ENCODE results near the gene VPS41. TPM values are rescaled to one million over a fixed set of nuclear protein-coding genes. Genes with fewer than 3 reads are reported as not detected.

The VPS41 gene
- total RNA-seq, 1 experiment from 2014 or later = 31.4 TPM

GRCh38 chr7:38889872-38890432, 19.0 kb downstream of the VPS41 start:
- Mint-ChIP-seq H3K4me1 (ENCODE audit: insufficient read depth, unreplicated experiment) (peaks cover 8% of the 10 kb centered on the region), H3K27me3 (ENCODE audit: insufficient read depth, unreplicated experiment) (no peaks in the 10 kb centered on the region), H3K9me3 (ENCODE audit: unreplicated experiment) (no peaks in the 10 kb centered on the region), H3K27ac (ENCODE audit: low read depth, unreplicated experiment) (no peak overlapping the region), H3K4me3 (ENCODE audit: unreplicated experiment) (no peak overlapping the region), H3K36me3 (ENCODE audit: insufficient read depth, unreplicated experiment) (peaks cover 6% of the 10 kb centered on the region)
- intact Hi-C loops (cut with micrococcal nuclease) = no loop called here
- TF ChIP-seq CTCF (IDR thresholded peaks at IDR 0.05; ENCODE audit: unreplicated experiment) = no peak
- ChIA-PET CTCF (no interaction called here), POLR2A (interaction anchor here (0.9 kb wide), 1 partner anchor 19 kb away, joined by 3 read pairs; the partner anchor contains the start of gene VPS41)
- no TSS peak for BruUV-seq (replicated peaks)
- DNase-seq (ENCODE audit: unreplicated experiment) = no peak

- Mint-ChIP-seq H3K36me3 (ENCODE audit: insufficient read depth, unreplicated experiment) (peaks cover 6% of the 10 kb centered on the region), H3K4me1 (ENCODE audit: insufficient read depth, unreplicated experiment) (peaks cover 8% of the 10 kb centered on the region), H3K27me3 (ENCODE audit: insufficient read depth, unreplicated experiment) (no peaks in the 10 kb centered on the region), H3K27ac (ENCODE audit: low read depth, unreplicated experiment) (no peak overlapping the region), H3K4me3 (ENCODE audit: unreplicated experiment) (no peak overlapping the region), H3K9me3 (ENCODE audit: unreplicated experiment) (no peaks in the 10 kb centered on the region)
- ChIA-PET POLR2A (no interaction called here), CTCF (no interaction called here)
- DNase-seq (ENCODE audit: unreplicated experiment) = no peak
- no peak for TF ChIP-seq CTCF (IDR thresholded peaks at IDR 0.05; ENCODE audit: unreplicated experiment)
- BruUV-seq (replicated peaks) = no TSS peak
- intact Hi-C loops (cut with micrococcal nuclease) = no loop called here
Observed at GRCh38 chr7:38889079-38889478, 19.9 kb downstream of the VPS41 start.

- DNase-seq (ENCODE audit: unreplicated experiment) = no peak
- Mint-ChIP-seq H3K4me3 (ENCODE audit: unreplicated experiment) (no peak overlapping the region), H3K4me1 (ENCODE audit: insufficient read depth, unreplicated experiment) (peaks cover 7% of the 10 kb centered on the region), H3K36me3 (ENCODE audit: insufficient read depth, unreplicated experiment) (peaks cover 6% of the 10 kb centered on the region), H3K9me3 (ENCODE audit: unreplicated experiment) (no peaks in the 10 kb centered on the region), H3K27me3 (ENCODE audit: insufficient read depth, unreplicated experiment) (no peaks in the 10 kb centered on the region), H3K27ac (ENCODE audit: low read depth, unreplicated experiment) (no peak overlapping the region)
- ChIA-PET POLR2A (no interaction called here), CTCF (interaction anchor here (1.1 kb wide), 1 partner anchor 16 kb away, joined by 3 read pairs; no protein-coding TSS in a partner anchor)
- BruUV-seq (replicated peaks) = no TSS peak
- intact Hi-C loops (cut with micrococcal nuclease) = no loop called here
- TF ChIP-seq CTCF (IDR thresholded peaks at IDR 0.05; ENCODE audit: unreplicated experiment) = no peak
Observed at GRCh38 chr7:38886265-38886664, 22.7 kb downstream of the VPS41 start.

- H3K36me3 Mint-ChIP-seq (ENCODE audit: insufficient read depth, unreplicated experiment) = peaks cover 6% of the 10 kb centered on the region
- BruUV-seq (replicated peaks) = no TSS peak
- TF ChIP-seq CTCF (IDR thresholded peaks at IDR 0.05; ENCODE audit: unreplicated experiment) = no peak
- POLR2A ChIA-PET = no interaction called here
- H3K27me3 Mint-ChIP-seq (ENCODE audit: insufficient read depth, unreplicated experiment) = no peaks in the 10 kb centered on the region
- CTCF ChIA-PET = interaction anchor here (0.6 kb wide), 1 partner anchor 17 kb away, joined by 6 read pairs; no protein-coding TSS in a partner anchor
- peaks cover 7% of the 10 kb centered on the region for H3K4me1 Mint-ChIP-seq (ENCODE audit: insufficient read depth, unreplicated experiment)
- no peak for DNase-seq (ENCODE audit: unreplicated experiment)
- no peaks in the 10 kb centered on the region for H3K9me3 Mint-ChIP-seq (ENCODE audit: unreplicated experiment)
- H3K27ac Mint-ChIP-seq (ENCODE audit: low read depth, unreplicated experiment) = no peak overlapping the region
- no peak overlapping the region for H3K4me3 Mint-ChIP-seq (ENCODE audit: unreplicated experiment)
- intact Hi-C loops (cut with micrococcal nuclease) = no loop called here
Observed at GRCh38 chr7:38883706-38884105, 25.3 kb downstream of the VPS41 start.
